ENCODE measurements around the gene SHTN1.

The SHTN1 gene

DNA sequence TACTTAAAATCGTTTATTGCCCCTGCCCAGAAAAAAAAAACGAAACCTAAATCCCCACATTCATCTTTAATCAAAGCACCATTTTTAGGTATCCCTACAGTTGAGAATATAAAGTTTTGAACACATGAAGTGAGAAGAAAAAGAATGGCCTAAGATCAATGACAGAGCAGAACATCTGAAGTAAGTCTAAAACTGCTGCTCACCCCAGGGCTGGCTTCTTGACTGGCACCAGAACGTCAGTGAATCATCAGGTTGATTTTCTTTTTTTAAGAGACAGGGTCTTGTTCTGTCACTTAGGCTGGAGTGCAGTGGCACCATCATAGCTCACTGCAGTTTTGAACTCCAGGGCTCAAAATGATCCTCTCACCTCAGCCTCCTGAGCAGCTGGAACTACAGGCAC is 24.9 kb downstream of the SHTN1 start:
- no peak for DNase-seq

DNA sequence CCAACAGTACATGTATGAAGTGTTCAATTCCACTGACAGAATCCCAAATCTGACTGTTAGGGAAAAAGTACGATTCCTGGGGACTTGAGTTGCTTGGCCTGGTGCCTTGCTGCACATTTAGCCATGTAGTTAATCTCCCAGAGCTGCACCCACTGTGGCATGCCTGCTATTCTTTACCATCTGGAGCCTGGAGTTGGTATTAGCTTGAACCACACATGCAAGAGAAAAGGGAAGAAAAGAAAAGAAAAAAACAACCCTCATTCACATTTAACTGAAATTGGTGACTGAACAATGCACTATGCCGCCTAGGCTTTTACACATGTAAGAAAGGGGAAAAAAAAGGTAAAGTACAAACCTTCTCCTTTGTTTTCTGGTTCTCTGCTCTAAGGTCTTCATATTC is 26.1 kb downstream of the SHTN1 start:
- no peak for DNase-seq

DNA sequence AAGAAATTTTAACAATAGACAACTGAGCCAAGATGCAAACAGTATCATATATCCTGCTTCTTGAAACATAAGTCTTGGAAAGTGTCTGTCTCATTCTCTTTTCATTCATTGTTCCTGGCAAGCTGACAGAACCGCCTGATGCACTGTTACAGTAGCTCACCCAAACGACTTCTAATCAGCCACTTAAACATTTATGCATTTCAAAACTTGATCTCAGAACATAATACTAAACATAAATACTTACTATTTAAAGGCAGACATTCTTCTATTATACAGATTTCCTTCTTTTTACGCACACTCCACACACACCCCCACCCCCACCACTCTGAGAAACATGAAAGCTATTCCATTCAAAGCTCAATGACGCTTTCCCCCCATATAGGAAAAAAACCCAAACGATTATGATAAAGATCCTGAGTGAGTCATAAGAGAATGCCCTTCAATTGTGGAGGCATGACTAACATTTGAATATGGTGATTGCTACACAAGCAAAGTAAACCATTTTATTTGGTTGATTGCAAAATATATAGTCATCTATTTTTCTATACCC is 30.5 kb downstream of the SHTN1 start:
- no peak for DNase-seq

DNA sequence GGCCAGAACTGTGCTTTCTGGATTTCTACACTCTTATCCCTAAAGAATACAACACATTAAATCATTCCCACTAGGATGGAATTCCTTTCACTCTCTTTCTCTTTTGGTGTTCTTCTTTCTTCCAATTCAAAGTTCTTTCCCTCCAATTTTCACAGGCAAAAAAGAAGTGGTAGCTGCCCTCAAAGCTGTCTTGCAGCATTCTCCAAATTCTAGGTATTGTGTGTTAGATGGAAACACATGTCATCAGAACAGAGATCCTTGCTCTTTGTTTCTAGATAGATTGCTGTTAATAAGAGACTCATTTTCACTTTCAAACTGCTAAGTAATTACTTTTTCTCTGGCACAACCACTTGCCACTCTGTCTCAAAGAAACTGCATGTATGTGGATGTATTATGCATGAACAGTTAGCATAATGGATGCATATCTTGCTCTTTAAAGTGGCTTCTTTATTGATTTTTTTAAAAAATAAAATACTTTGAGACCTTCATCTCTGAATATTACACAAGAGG is 31.0 kb downstream of the SHTN1 start:
- no peak for DNase-seq

DNA sequence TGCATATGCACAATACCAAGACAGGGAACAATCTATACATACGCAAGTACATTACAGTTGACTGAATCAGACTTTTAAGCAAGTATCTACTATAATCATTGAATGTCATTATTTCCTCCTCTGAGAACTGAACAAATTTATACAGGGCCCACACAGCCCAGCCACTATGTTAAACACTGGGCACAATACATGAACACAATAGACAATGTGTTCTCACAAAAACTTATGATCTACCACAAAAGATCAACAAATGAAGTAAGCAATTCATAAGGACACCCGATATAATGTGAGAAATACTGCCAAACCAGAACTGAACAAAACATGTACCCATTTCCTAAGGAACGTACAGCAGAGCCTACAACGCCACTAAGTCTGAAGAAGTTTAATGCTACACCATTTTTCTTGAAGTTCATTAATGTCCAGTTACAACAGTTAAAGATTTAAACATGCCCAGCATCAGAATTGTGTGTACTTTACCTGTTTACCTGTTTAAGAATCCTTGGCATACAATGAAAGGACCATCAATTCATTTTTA is 31.5 kb downstream of the SHTN1 start:
- no peak for DNase-seq

DNA sequence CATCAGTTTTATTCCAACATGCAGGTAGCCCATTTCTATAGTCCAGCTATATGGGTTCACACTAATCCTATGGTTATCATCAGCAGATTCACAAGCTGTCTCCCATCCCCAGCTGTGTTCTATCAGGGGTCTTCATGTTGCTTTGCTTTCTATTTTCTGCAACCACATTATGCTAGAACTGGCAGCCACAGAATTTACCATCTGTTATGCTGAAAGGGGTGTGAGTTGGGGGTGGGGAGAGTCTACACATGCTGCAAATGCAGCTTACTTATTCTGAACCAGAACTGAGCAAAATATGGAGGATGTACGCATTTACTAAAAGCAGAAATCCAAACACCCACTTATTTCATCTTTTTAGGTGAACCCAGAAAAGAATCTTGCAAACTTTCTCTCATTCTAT is 32.9 kb downstream of the SHTN1 start:
- DNase-seq, result no peak

DNA sequence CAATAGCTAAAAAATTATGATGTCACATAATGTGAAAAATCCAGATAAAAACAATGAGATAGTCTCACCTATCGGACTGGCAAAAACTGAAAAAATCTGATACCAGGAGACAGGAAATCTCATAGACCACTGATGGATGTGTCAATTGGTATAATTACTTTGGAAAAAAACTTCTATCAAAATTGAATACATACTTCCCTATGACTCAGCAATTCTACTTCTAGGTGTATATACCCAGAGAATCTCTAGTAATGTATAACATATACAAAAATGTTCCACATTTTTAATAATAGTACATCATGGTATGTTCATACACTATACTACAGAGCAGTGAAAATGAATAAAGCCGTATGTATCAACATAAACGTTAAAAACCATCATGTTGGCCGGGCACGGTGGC is 34.9 kb downstream of the SHTN1 start:
- DNase-seq, result no peak

DNA sequence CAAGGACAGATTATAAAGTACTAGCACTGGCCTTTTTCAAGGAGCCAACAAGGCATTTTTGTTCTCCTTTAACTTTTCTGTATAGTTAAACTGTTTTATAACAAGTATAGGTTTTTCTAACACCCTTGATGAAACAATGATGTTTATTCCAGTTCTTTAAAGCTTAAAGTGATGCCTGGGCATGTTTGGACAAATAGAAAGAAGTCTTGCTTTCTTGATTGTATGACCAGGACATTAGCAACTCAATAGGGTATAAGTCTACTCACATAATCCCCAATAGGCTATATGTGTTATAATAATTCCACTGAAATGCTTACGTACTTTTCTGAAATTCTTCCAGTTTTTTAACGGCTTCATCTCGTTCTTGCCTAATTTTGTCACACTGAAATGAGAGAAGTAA is 36.7 kb downstream of the SHTN1 start:
- no peak for DNase-seq

DNA sequence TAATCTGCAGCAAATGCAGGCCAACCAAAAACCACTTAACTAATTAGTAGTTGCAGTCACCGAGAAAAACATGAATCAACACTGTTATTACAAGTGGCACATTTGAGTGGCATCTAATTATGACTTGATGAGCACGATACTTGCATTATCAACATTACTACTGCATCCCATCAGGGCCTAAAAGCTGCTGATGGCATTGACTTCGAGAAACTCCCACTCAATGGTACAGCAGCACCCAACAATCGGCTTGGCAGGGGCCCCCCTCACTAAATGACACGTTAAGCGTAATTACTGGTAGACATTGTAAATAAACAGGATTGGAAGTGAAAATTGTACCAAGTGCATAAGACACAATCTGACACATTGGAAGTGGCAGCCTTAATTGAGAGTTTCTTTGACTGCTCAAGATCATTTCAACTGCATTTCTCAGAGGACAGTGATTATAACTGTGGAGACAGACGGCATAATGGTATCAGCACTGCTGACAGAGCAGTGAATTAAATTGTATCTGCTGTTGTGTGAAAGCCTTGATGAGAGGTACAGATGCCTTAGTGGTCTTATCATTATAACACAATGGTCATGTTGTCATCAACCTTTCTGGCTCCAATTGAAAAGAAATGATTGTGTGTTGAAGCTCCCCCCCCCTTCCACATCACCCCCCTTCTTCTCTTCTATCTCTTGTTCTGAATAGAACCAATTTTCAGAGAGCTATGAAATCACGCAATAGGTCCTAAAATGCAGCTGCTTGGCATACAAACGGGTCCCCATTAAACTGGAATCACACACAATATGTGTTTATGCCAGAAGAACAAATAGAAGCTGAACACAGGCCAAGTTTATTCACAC is 43.4 kb downstream of the SHTN1 start:
- no peak for DNase-seq

DNA sequence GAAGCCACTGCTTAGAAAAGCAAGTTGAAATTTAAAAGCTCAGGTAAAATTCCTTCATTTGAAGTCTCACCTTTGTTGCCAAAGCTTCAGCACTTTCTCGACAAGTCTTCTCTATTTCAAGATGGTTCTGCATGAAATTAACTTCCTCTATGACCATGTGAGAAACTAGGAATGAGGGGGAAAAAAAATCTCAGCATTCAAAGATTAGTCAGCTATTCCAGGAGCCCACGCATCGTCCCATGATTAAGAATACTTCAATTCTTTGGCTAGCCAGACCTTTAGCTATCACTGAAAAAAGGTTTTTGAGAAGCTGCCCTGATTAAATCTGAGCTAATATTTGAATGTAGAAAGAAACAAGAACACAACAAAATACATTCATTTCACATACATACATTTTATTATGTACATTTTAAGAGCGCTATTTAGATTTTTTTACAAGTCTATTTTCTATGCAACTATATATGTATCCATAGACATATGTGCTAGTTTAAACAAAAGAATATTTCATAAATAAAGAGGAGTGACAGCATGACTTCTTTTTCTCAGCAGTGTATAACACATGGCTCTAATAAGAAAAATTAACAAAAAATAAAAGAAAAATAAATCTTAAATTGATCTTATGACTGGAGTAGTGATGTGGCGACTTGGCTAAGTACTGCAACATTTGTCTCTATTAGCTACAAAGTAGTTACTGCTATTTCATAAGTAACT is 44.8 kb downstream of the SHTN1 start:
- no peak for DNase-seq

DNA sequence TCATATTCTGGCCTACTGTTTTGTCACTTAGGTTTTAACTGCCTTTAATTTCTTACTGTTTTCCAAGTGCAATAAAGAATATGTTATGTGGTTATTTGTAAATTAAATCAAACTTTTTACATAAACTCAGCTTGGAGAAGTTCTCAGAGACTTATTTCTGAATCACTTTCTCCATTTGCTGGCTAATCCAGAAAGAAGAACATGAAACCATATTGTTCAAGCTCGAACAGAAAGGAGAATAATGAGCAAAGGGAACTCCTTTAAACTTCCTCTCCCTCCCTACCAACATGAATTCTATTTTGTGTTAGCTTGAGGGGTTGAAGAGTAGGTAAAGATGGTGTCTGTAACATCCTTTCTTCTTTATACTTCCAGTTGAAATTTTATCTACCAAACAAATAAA is 52.3 kb downstream of the SHTN1 start:
- DNase-seq, result no peak

DNA sequence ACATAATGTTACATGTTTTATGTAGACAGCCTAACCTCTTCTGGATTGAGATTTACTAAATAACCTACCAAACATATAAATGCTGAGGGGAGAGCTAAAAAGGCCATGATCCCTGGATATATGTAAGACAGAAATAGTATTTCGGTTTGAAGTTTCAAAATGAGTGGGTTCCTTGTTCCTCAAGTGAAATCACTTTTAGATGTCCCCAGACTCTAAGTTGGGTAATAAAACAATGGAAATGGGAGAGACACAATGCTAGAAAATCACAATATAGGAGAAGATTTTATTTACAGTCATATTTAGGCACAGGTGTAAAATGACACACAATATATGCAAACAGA is 56.5 kb downstream of the SHTN1 start:
- no peak for DNase-seq

DNA sequence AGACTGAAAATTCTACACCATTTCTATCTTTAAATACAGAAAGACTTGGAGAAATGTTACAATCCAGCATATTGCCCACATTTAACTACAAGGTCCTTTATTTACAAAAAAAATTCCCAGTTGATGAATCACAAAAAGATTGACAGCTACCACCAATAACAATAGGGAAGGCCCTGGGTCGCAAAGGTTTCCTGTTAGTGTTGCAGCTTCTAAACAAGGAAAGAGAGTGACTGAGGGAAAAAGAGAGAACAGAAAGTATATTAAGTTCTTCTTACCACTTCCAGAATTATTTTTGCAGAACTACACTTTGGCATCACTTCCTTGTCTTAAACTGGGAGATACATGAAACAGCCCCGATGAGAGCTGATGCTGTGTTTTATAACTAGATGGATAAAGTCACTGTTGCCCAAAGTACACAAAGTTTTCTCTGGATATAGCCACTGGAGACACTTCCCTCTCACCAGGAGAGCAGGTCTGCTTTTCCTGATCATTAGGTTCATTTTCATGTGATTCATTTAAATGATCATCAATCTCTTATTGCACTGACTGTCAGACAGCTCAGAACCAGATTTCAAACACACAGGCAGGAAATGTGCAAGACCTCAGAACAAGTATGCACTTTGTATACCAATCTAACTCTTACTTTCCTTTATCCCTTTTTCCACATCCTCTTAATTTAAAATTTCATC is 57.0 kb downstream of the SHTN1 start:
- no peak for DNase-seq

DNA sequence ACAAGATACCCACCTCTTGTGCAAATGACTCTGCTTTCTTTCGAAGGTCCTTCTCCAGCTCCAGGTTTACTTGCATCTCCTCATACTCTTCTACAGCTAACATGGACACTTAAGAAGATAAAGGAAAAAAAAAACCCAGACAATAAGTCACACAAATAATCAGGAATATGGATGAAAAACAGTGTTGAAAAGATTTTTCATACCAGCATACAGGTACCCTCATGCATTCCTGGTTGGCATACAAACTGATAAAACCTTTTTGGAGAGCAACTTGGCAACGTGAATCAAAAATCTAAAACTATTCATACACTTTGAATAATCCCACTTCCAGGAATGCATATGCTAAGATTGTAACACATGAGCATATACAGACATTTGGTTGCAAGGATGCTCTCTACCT is 60.1 kb downstream of the SHTN1 start:
- no peak for DNase-seq

DNA sequence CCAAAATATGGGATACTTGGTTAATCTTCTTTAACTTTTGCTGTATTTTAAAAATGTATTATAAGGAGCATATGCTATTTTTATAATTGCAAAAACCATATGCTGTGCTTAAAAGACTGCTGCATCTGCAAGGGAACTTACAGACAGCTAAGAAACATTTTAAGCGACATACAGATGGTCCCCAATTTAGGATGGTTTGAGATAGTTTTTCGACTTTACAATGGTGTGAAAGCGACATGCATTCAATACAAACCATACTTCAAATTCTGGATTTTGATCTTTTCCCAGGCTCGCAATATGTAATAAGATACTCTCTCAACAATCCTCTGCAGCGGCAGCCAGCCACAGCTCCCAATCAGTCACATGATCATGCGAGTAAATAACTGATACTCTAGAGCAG is 73.2 kb downstream of the SHTN1 start:
- no peak for DNase-seq

DNA sequence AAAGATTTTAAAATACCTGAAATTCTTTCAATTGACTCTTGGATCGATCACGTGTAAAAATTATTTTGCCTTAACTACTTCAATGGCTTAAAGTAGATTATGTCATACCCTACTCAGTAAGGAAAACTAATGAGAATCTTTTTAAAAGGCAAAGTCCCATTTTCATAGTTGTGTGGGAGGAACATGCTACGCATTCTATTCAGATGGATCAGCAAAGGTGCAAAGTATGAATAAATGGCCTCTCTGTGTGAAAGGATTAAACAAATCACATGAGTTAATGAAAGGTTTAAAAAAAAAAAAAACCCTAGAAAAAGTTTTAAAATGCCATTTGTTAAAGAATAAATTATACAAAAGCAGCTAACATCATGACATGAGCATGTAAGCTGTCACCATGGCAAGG is 78.6 kb downstream of the SHTN1 start:
- DNase-seq, result no peak

DNA sequence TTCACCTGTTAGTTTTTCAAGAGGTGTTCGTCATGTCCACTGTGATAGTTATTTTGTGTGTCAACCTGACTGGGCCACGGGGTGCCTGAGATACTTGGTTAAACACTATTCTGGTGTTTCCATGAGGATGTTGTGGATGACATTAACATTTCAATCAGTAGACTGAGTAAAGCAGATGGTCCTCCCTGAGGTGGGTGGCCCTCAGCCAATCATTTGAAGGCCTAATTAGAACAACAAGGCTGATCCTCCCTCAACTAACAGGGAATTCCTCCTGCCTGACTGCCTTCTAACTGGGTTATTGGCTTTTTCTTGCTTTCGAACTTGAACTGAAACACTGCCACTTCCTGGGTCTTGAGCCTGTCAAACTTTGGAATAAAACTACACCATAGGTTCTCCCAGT is 79.9 kb downstream of the SHTN1 start:
- no peak for DNase-seq

DNA sequence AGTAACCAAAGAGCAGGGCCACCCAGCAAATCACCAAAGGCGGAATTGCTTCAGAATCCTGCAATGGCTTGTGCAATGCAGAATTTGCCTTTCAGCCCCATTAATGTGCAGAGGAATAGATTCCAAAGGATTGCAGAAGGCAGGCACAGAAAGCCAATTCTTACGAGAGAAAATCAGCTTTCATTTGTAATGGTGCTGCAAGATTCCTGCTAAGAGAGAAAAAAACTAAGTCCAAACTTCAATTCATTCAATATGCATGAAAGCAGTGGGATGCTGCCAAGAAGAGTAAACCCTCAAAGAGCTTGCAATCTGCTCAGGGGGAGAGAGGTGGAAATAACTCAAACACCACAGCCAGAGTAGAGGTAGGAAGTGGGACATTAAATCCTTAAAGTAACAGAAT is 85.3 kb downstream of the SHTN1 start:
- DNase-seq, result no peak

DNA sequence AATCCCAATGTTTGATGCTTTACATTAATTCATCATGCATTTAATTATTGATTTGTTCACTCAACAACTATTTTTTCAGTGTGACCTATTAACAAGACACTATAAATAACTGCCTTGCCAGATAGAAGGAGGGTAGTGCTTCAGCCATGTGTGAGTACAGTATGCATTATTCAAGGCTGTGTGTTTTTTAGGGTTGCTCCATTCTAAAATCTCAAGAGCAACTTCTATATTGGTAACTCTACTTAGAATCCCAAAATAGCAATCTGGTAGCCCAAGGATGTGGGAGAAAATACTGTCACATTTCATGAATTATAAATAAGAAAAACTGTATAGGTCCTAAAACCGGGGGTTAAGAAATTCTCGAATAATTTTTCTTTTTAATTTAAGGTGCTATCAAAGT is 85.8 kb downstream of the SHTN1 start:
- DNase-seq, result no peak

DNA sequence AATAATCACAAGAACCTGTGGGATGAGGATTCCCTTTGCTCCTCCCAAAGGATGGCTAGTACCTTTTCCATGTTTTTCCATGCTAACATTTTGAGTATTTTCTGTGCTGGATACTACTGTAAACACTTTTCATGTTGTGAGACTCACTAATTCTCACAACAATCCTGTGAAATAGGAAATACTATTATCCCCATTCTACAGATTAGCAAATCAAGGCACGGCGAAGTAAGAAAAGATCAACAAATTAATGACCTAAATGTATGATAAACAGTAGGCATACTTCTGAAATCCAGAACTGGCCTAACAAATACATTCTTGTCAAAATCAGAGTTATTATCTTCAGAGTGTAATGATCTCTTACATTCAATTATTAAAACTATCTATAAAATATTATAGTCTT is 86.4 kb downstream of the SHTN1 start:
- DNase-seq, result no peak

DNA sequence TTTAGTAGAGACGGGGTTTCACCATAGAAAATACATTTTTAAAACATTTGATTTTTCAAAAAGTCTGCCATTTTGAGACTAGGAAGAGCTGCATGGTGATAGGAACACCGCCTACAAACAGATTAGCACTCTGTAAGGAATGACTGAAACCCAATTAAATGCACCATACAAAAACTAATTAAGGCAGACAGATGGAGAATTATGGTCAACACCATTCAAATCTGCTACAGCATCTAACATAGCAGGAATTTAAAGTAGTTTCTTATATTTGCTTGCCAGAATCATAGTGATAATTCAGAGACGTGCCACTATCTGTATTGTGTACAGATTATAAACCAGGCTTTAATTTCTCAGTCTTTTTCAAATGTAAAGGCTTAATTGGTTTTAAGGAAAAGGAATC is 87.5 kb downstream of the SHTN1 start:
- no peak for DNase-seq

DNA sequence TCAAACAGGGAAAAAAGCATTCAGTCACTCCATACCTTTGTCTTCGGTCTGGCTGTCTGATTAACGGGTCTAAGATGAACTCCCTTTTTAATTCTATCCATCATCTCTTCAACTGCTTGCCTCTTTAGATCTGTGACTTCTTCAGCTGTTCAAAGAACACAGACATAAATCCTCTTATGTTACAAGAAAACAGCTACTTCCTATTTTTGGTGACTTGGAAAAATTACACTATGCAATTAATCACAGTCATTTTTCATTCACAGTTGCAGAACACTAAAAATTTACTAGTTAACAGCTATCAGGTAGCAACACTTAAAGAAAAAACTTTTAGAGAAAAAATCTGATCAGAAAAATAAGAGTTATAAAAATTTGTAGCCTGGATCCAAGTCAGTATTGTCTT is 89.6 kb downstream of the SHTN1 start:
- no peak for DNase-seq

DNA sequence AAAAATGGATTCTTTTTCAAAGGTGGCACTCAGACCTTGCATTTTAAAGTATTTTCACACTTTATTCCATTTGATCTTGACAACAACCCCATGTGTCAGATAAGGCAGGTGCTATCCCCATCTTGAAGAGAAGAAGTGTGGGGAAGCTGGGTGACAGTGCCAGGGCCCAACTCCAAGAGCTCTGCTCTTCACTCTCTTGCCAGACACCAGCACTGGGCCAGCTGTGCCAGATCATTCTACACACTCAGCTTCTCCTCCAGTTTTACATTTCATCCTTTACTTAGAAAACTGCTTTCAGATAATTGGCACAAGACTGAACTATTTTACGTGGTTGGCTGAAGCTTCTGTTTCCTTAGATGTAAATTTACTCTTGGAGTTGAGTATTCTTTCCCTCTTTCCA is 91.3 kb downstream of the SHTN1 start:
- no peak for DNase-seq

All from activated CD8-positive, alpha-beta memory T cell treated with anti-CD3 and anti-CD28 coated beads for 24 hours (primary cell).